ENCODE measurements around the gene SESN1.
A peak's percentile ranks its signal among the peaks of the same experiment; 100 is the strongest.

Gene SESN1

GRCh38 chr6:109058620-109059019 is 36.0 kb downstream of the SESN1 start:
- no peak for DNase-seq

- no peak for DNase-seq
Measured at GRCh38 chr6:109056661-109057060, 38.0 kb downstream of the SESN1 start.

- DNase-seq = no peak
Measured at GRCh38 chr6:109055771-109056235, 38.8 kb downstream of the SESN1 start.

- DNase-seq = no peak
Measured at GRCh38 chr6:109053336-109053735, 41.3 kb downstream of the SESN1 start.

GRCh38 chr6:109052852-109053251 is 41.8 kb downstream of the SESN1 start:
- DNase-seq = no peak

- no peak for DNase-seq
Measured at GRCh38 chr6:109052018-109052651, 42.5 kb downstream of the SESN1 start.

GRCh38 chr6:109051301-109052017 is 43.2 kb downstream of the SESN1 start:
- no peak for DNase-seq

GRCh38 chr6:109050447-109051102 is 44.1 kb downstream of the SESN1 start:
- DNase-seq = no peak

GRCh38 chr6:109050012-109050411 is 44.6 kb downstream of the SESN1 start:
- DNase-seq = peak in 1 of 2 experiments; percentile 9

- no peak for DNase-seq
Measured at GRCh38 chr6:109048670-109049415, 45.8 kb downstream of the SESN1 start.

- no peak for DNase-seq
Measured at GRCh38 chr6:109048176-109048575, 46.5 kb downstream of the SESN1 start.

- no peak for DNase-seq
Measured at GRCh38 chr6:109045493-109045892, 49.2 kb downstream of the SESN1 start.

GRCh38 chr6:109039795-109040194 is 54.9 kb downstream of the SESN1 start:
- DNase-seq = peak; percentile 41 to 76

- DNase-seq = no peak
Measured at GRCh38 chr6:109038837-109039398, 55.7 kb downstream of the SESN1 start.

- no peak for DNase-seq
Measured at GRCh38 chr6:109036574-109037294, 57.9 kb downstream of the SESN1 start.

- DNase-seq = no peak
Measured at GRCh38 chr6:109034526-109034925, 60.1 kb downstream of the SESN1 start.

- DNase-seq = no peak
Measured at GRCh38 chr6:109033655-109034054, 61.0 kb downstream of the SESN1 start.

- no peak for DNase-seq
Measured at GRCh38 chr6:109031416-109031815, 63.2 kb downstream of the SESN1 start.

- DNase-seq = no peak
Measured at GRCh38 chr6:109029313-109029712, 65.3 kb downstream of the SESN1 start.

- DNase-seq = no peak
Measured at GRCh38 chr6:109028439-109028838, 66.2 kb downstream of the SESN1 start.

GRCh38 chr6:109027964-109028363 is 66.7 kb downstream of the SESN1 start:
- no peak for DNase-seq

GRCh38 chr6:109025639-109026038 is 69.0 kb downstream of the SESN1 start:
- DNase-seq = no peak
